ENCODE data around the gene ABCC5.

The ABCC5 gene

GRCh38 chr3:183943739-183944138 is 73.9 kb downstream of the ABCC5 start:
- Histone ChIP-seq H3K9me3 (ENCODE audit: control insufficient read depth, insufficient read depth, low read length) (no peaks in the 10 kb centered on the region), H3K4me3 (ENCODE audit: low read depth, low read length) (no peak overlapping the region), H3K36me3 (ENCODE audit: control insufficient read depth, insufficient read depth, low read length) (peaks cover 73% of the 10 kb centered on the region), H3K4me1 (ENCODE audit: control insufficient read depth, insufficient read depth, low read length) (no peaks in the 10 kb centered on the region), H3K27ac (ENCODE audit: low read depth, low read length) (no peak overlapping the region), H3K9ac (ENCODE audit: low read depth, low read length) (no peak overlapping the region), H3K27me3 (ENCODE audit: control insufficient read depth, insufficient read depth, low read length) (no peaks in the 10 kb centered on the region)

GRCh38 chr3:183941216-183941615 is 76.5 kb downstream of the ABCC5 start:
- no peak overlapping the region for H3K27ac ChIP-seq (ENCODE audit: low read depth, low read length)
- peaks cover 68% of the 10 kb centered on the region for H3K36me3 ChIP-seq (ENCODE audit: control insufficient read depth, insufficient read depth, low read length)
- H3K27me3 ChIP-seq (ENCODE audit: control insufficient read depth, insufficient read depth, low read length) = no peaks in the 10 kb centered on the region
- no peaks in the 10 kb centered on the region for H3K9me3 ChIP-seq (ENCODE audit: control insufficient read depth, insufficient read depth, low read length)
- H3K4me3 ChIP-seq (ENCODE audit: low read depth, low read length) = no peak overlapping the region
- no peaks in the 10 kb centered on the region for H3K4me1 ChIP-seq (ENCODE audit: control insufficient read depth, insufficient read depth, low read length)
- H3K9ac ChIP-seq (ENCODE audit: low read depth, low read length) = no peak overlapping the region

GRCh38 chr3:183937601-183938286 is 79.9 kb downstream of the ABCC5 start:
- Histone ChIP-seq H3K9ac (ENCODE audit: low read depth, low read length) (no peak overlapping the region), H3K27ac (ENCODE audit: low read depth, low read length) (no peak overlapping the region), H3K9me3 (ENCODE audit: control insufficient read depth, insufficient read depth, low read length) (no peaks in the 10 kb centered on the region), H3K36me3 (ENCODE audit: control insufficient read depth, insufficient read depth, low read length) (peaks cover 53% of the 10 kb centered on the region), H3K4me1 (ENCODE audit: control insufficient read depth, insufficient read depth, low read length) (no peaks in the 10 kb centered on the region), H3K27me3 (ENCODE audit: control insufficient read depth, insufficient read depth, low read length) (no peaks in the 10 kb centered on the region), H3K4me3 (ENCODE audit: low read depth, low read length) (no peak overlapping the region)

- Histone ChIP-seq H3K27me3 (ENCODE audit: control insufficient read depth, insufficient read depth, low read length) (no peaks in the 10 kb centered on the region), H3K4me3 (ENCODE audit: low read depth, low read length) (no peak overlapping the region), H3K36me3 (ENCODE audit: control insufficient read depth, insufficient read depth, low read length) (peaks cover 42% of the 10 kb centered on the region), H3K4me1 (ENCODE audit: control insufficient read depth, insufficient read depth, low read length) (no peaks in the 10 kb centered on the region), H3K9ac (ENCODE audit: low read depth, low read length) (no peak overlapping the region), H3K27ac (ENCODE audit: low read depth, low read length) (no peak overlapping the region), H3K9me3 (ENCODE audit: control insufficient read depth, insufficient read depth, low read length) (no peaks in the 10 kb centered on the region)
Measured at GRCh38 chr3:183933160-183933559, 84.5 kb downstream of the ABCC5 start.

- Histone ChIP-seq H3K4me1 (ENCODE audit: control insufficient read depth, insufficient read depth, low read length) (no peaks in the 10 kb centered on the region), H3K36me3 (ENCODE audit: control insufficient read depth, insufficient read depth, low read length) (peaks cover 41% of the 10 kb centered on the region), H3K9me3 (ENCODE audit: control insufficient read depth, insufficient read depth, low read length) (no peaks in the 10 kb centered on the region), H3K9ac (ENCODE audit: low read depth, low read length) (no peak overlapping the region), H3K27ac (ENCODE audit: low read depth, low read length) (no peak overlapping the region), H3K4me3 (ENCODE audit: low read depth, low read length) (no peak overlapping the region), H3K27me3 (ENCODE audit: control insufficient read depth, insufficient read depth, low read length) (no peaks in the 10 kb centered on the region)
Measured at GRCh38 chr3:183931881-183932280, 85.8 kb downstream of the ABCC5 start.

GRCh38 chr3:183930086-183930485 is 87.6 kb downstream of the ABCC5 start:
- Histone ChIP-seq H3K9me3 (ENCODE audit: control insufficient read depth, insufficient read depth, low read length) (no peaks in the 10 kb centered on the region), H3K27ac (ENCODE audit: low read depth, low read length) (no peak overlapping the region), H3K4me3 (ENCODE audit: low read depth, low read length) (no peak overlapping the region), H3K27me3 (ENCODE audit: control insufficient read depth, insufficient read depth, low read length) (no peaks in the 10 kb centered on the region), H3K36me3 (ENCODE audit: control insufficient read depth, insufficient read depth, low read length) (peaks cover 37% of the 10 kb centered on the region), H3K9ac (ENCODE audit: low read depth, low read length) (no peak overlapping the region), H3K4me1 (ENCODE audit: control insufficient read depth, insufficient read depth, low read length) (no peaks in the 10 kb centered on the region)

- Histone ChIP-seq H3K9me3 (ENCODE audit: control insufficient read depth, insufficient read depth, low read length) (no peaks in the 10 kb centered on the region), H3K27ac (ENCODE audit: low read depth, low read length) (no peak overlapping the region), H3K27me3 (ENCODE audit: control insufficient read depth, insufficient read depth, low read length) (no peaks in the 10 kb centered on the region), H3K4me3 (ENCODE audit: low read depth, low read length) (no peak overlapping the region), H3K36me3 (ENCODE audit: control insufficient read depth, insufficient read depth, low read length) (peaks cover 49% of the 10 kb centered on the region), H3K4me1 (ENCODE audit: control insufficient read depth, insufficient read depth, low read length) (no peaks in the 10 kb centered on the region), H3K9ac (ENCODE audit: low read depth, low read length) (no peak overlapping the region)
Measured at GRCh38 chr3:183927059-183927458, 90.6 kb downstream of the ABCC5 start.

GRCh38 chr3:183924956-183925355 is 92.7 kb downstream of the ABCC5 start:
- no peaks in the 10 kb centered on the region for H3K9me3 ChIP-seq (ENCODE audit: control insufficient read depth, insufficient read depth, low read length)
- H3K4me1 ChIP-seq (ENCODE audit: control insufficient read depth, insufficient read depth, low read length) = no peaks in the 10 kb centered on the region
- no peaks in the 10 kb centered on the region for H3K27me3 ChIP-seq (ENCODE audit: control insufficient read depth, insufficient read depth, low read length)
- H3K9ac ChIP-seq (ENCODE audit: low read depth, low read length) = no peak overlapping the region
- H3K27ac ChIP-seq (ENCODE audit: low read depth, low read length) = no peak overlapping the region
- H3K36me3 ChIP-seq (ENCODE audit: control insufficient read depth, insufficient read depth, low read length) = peaks cover 57% of the 10 kb centered on the region
- H3K4me3 ChIP-seq (ENCODE audit: low read depth, low read length) = no peak overlapping the region

GRCh38 chr3:183924543-183924942 is 93.1 kb downstream of the ABCC5 start:
- Histone ChIP-seq H3K9ac (ENCODE audit: low read depth, low read length) (no peak overlapping the region), H3K27me3 (ENCODE audit: control insufficient read depth, insufficient read depth, low read length) (no peaks in the 10 kb centered on the region), H3K4me3 (ENCODE audit: low read depth, low read length) (no peak overlapping the region), H3K27ac (ENCODE audit: low read depth, low read length) (no peak overlapping the region), H3K4me1 (ENCODE audit: control insufficient read depth, insufficient read depth, low read length) (no peaks in the 10 kb centered on the region), H3K9me3 (ENCODE audit: control insufficient read depth, insufficient read depth, low read length) (no peaks in the 10 kb centered on the region), H3K36me3 (ENCODE audit: control insufficient read depth, insufficient read depth, low read length) (peaks cover 61% of the 10 kb centered on the region)

GRCh38 chr3:183922421-183922820 is 95.3 kb downstream of the ABCC5 start:
- no peaks in the 10 kb centered on the region for H3K9me3 ChIP-seq (ENCODE audit: control insufficient read depth, insufficient read depth, low read length)
- no peaks in the 10 kb centered on the region for H3K4me1 ChIP-seq (ENCODE audit: control insufficient read depth, insufficient read depth, low read length)
- no peak overlapping the region for H3K4me3 ChIP-seq (ENCODE audit: low read depth, low read length)
- no peak overlapping the region for H3K9ac ChIP-seq (ENCODE audit: low read depth, low read length)
- no peak overlapping the region for H3K27ac ChIP-seq (ENCODE audit: low read depth, low read length)
- H3K36me3 ChIP-seq (ENCODE audit: control insufficient read depth, insufficient read depth, low read length) = peaks cover 50% of the 10 kb centered on the region
- no peaks in the 10 kb centered on the region for H3K27me3 ChIP-seq (ENCODE audit: control insufficient read depth, insufficient read depth, low read length)

GRCh38 chr3:183921096-183921495 is 96.6 kb downstream of the ABCC5 start:
- H3K27ac ChIP-seq (ENCODE audit: low read depth, low read length) = no peak overlapping the region
- no peak overlapping the region for H3K4me3 ChIP-seq (ENCODE audit: low read depth, low read length)
- peaks cover 45% of the 10 kb centered on the region for H3K36me3 ChIP-seq (ENCODE audit: control insufficient read depth, insufficient read depth, low read length)
- no peaks in the 10 kb centered on the region for H3K27me3 ChIP-seq (ENCODE audit: control insufficient read depth, insufficient read depth, low read length)
- H3K9ac ChIP-seq (ENCODE audit: low read depth, low read length) = no peak overlapping the region
- H3K9me3 ChIP-seq (ENCODE audit: control insufficient read depth, insufficient read depth, low read length) = no peaks in the 10 kb centered on the region
- H3K4me1 ChIP-seq (ENCODE audit: control insufficient read depth, insufficient read depth, low read length) = no peaks in the 10 kb centered on the region

Measured in HUES48 (cell line).